ENCODE results near the gene SLC22A13.

- TF ChIP-seq EZH2 (IDR thresholded peaks at IDR 0.05; ENCODE audit: borderline replicate concordance, low read depth, low read length, severe bottlenecking): no peak
- TF ChIP-seq CTCF (IDR thresholded peaks at IDR 0.05; ENCODE audit: extremely low read depth in 1 of 2, insufficient read depth in 1 of 2, low read depth in 1 of 2, low read length in 2 of 2): no peak
- TF ChIP-seq POLR2A (IDR thresholded peaks at IDR 0.05; ENCODE audit: low read depth, low read length): no peak
- no peak for TF ChIP-seq POLR2AphosphoS5 (IDR thresholded peaks at IDR 0.05; ENCODE audit: insufficient read depth, low read depth, low read length)
- no peak for TF ChIP-seq MYC (IDR thresholded peaks at IDR 0.05; ENCODE audit: low read depth, low read length)
- no peak for TF ChIP-seq JUN (IDR thresholded peaks at IDR 0.05; ENCODE audit: borderline replicate concordance, insufficient read depth, insufficient read length, low read depth)
Measured at GRCh38 chr3:38229036-38229435, 36.6 kb upstream of the SLC22A13 start.

All from endothelial cell of umbilical vein (primary cell).